Vagina (tissue), 2 donors: Measurements from ENCODE around the gene RASAL2. TPM values are rescaled to one million over a fixed set of nuclear protein-coding genes. Genes with fewer than 3 reads are reported as not detected.
"Not testable (repeated sequence)": the region's sequence is repeated elsewhere in the genome, so short reads cannot be mapped to it uniquely, and the experiment has no call there.

Experiments
- DNase-seq, 2 donors: peaks; one replicate each; pipeline ENCODE4 v3.0.0-alpha.2; 2017; ENCODE audit errors: extremely low spot score in 2 of 2
- H3K27ac ChIP-seq: fragments of 200-600 bp; sonication (generic); one replicate; pipeline ENCODE4 v1.5.1; 2019
- H3K27me3 ChIP-seq: fragments of 200-600 bp; sonication (generic); one replicate; pipeline ENCODE4 v1.5.1; 2019
- H3K36me3 ChIP-seq, 2 donors: fragments of 200-600 bp; sonication (generic); one replicate each; pipeline ENCODE4 v1.5.1; 2017 to 2019
- H3K4me1 ChIP-seq: fragments of 200-600 bp; sonication (generic); one replicate; pipeline ENCODE4 v1.5.1; 2019
- H3K4me3 ChIP-seq, 2 donors: fragments of 200-600 bp; sonication (generic); 1 replicate in 1 of 2; 2 replicates in 1 of 2; pipeline ENCODE4 v1.5.1; 2016 to 2019
- H3K9me3 ChIP-seq: fragments of 200-600 bp; sonication (generic); one replicate; pipeline ENCODE4 v1.5.1; 2019
- POLR2A ChIP-seq, 2 donors: fragments of 450-650 bp; IDR thresholded peaks; one replicate each; pipeline ENCODE4 v1.6.1; 2017; ENCODE audit warnings: antibody characterized with exemption in 2 of 2, mild to moderate bottlenecking in 2 of 2, moderate library complexity in 2 of 2
- POLR2AphosphoS5 ChIP-seq, 2 donors: sonication (generic); formaldehyde crosslinking; IDR thresholded peaks; one replicate each; pipeline ENCODE4 v1.9.0; 2017; ENCODE audit warnings: antibody characterized with exemption in 2 of 2, mild to moderate bottlenecking in 2 of 2, low read depth in 1 of 2; ENCODE audit not compliant: insufficient read depth in 1 of 2
- intact Hi-C: fragments of 100-400 bp; cut with DNase I; formaldehyde crosslinking; loops from one replicate; pipeline ENCODE4 v1.15.1; 2023
- total RNA-seq: library from RNA; depleted of rRNA; stranded (reverse); fragments of >200 nt; gene quantifications from one replicate; pipeline ENCODE4 v1.2.3, GENCODE V29; 2016
- TF ChIP-seq, protein P1 (sequence below), 3 experiments: fragments of 450-650 bp in 2 of 3; fragments of 200-600 bp in 1 of 3; sonication (generic) in 1 of 3; IDR thresholded peaks; one replicate each; pipeline ENCODE4 v1.5.1; 2017 to 2019; ENCODE audit warnings: antibody characterized with exemption in 3 of 3, mild to moderate bottlenecking in 2 of 3, moderate library complexity in 2 of 3

The RASAL2 gene
- total RNA-seq, 1 donor from 2014 or later, result 25.5 TPM

DNA sequence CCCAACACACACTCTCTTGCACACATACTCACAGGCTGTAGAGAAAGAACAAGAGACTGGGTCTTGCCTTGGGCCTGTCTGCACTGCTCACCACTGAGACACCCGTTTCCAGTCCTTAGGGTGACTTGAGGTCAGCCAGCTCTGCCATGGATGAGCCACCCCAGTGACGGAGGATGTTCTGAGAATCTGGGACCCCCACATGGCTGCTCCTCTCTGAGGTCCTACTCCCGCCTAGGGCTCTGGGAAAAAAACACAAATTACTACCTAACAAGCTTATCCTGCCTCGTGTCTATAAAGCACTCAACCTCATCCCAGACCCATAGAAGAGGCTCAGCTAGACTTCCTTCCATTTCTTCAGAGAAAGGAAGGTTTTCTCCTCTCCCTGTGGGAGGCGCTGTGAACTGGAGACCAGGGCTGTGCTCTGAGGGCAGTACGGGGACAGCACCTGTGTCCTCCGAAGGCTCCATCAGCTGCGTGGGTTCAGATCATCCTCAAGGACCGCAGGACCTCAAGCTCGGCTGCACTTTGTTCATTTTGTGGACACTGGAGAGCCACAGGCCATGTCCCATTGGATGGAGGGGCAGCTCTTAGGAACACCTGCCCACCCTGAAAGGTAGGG, 407.1 kb downstream of the RASAL2 start:
- H3K9me3 ChIP-seq, result no peaks in the 10 kb centered on the region
- intact Hi-C loops, result no loop called here
- H3K27ac ChIP-seq, result no peak overlapping the region
- no peaks in the 10 kb centered on the region for H3K4me1 ChIP-seq
- H3K27me3 ChIP-seq, result no peaks in the 10 kb centered on the region
- no peaks in the 10 kb centered on the region for H3K36me3 ChIP-seq
- TF ChIP-seq POLR2A (IDR thresholded peaks at IDR 0.05) (no peak), POLR2AphosphoS5 (IDR thresholded peaks at IDR 0.05; ENCODE audit: insufficient read depth in 1 of 2, low read depth in 1 of 2) (no peak)
- TF ChIP-seq, protein P1, sequence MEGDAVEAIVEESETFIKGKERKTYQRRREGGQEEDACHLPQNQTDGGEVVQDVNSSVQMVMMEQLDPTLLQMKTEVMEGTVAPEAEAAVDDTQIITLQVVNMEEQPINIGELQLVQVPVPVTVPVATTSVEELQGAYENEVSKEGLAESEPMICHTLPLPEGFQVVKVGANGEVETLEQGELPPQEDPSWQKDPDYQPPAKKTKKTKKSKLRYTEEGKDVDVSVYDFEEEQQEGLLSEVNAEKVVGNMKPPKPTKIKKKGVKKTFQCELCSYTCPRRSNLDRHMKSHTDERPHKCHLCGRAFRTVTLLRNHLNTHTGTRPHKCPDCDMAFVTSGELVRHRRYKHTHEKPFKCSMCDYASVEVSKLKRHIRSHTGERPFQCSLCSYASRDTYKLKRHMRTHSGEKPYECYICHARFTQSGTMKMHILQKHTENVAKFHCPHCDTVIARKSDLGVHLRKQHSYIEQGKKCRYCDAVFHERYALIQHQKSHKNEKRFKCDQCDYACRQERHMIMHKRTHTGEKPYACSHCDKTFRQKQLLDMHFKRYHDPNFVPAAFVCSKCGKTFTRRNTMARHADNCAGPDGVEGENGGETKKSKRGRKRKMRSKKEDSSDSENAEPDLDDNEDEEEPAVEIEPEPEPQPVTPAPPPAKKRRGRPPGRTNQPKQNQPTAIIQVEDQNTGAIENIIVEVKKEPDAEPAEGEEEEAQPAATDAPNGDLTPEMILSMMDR (IDR thresholded peaks at IDR 0.05), result no peak
- H3K4me3 ChIP-seq, result no peak overlapping the region
- no peak for DNase-seq

DNA sequence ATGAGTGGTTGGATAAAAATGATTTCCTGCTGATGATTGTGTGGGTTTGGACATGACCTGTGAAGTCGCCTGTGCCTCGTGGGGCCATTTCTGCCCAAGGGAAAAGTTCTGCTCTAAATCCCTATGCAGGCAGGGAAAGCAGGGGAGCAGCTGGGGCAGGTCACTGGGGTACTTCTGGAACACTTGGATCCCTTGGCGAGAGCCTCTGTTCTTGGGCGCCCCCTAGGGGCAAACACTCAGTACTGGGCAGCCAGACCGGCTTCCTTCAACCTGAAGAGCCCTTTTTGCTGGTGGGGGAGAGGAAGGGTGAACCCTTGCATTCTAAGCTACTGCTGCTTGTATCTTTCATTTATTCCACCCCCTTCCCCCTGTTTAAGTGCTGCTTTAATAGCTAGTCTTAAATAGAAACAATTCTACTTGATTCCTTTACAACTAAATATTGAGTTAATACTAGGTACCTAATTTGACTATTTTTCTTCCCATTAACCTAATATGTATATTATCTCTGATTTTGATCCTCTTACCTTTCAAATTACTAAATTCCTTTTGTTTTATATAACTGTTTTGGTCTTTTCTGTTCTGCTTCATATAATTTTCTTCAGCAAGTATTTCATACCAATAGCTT, 407.9 kb downstream of the RASAL2 start:
- TF ChIP-seq POLR2A (IDR thresholded peaks at IDR 0.05) (no peak), POLR2AphosphoS5 (IDR thresholded peaks at IDR 0.05; ENCODE audit: insufficient read depth in 1 of 2, low read depth in 1 of 2) (no peak)
- TF ChIP-seq, protein P1 (IDR thresholded peaks at IDR 0.05), result peak; percentile 34 to 60 (median 60)
- no peaks in the 10 kb centered on the region for H3K9me3 ChIP-seq
- no peaks in the 10 kb centered on the region for H3K27me3 ChIP-seq
- intact Hi-C loops, result no loop called here
- H3K4me3 ChIP-seq, result no peak overlapping the region
- H3K4me1 ChIP-seq, result peaks cover 4% of the 10 kb centered on the region
- H3K36me3 ChIP-seq, result no peaks in the 10 kb centered on the region
- H3K27ac ChIP-seq, result no peak overlapping the region
- DNase-seq, result no peak

DNA sequence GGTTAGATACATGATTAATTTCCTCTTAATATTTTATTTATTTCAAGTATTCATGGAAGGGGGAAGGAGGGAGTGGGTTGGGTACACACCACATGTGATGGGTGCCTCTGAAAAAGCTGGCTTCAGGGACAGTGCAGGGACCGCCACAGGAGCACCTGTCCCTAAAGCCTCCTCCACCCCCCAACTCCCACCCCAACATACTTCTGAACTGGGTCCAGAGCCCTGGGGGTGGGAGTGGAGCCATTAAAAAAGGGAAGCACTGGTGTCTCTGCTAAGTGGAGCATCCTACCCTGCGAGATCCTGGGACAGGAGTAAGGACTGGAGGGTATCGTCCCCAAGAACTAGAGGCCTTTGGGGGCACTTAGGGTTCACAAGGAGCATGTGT, 408.4 kb downstream of the RASAL2 start:
- DNase-seq, result no peak
- Histone ChIP-seq H3K4me1 (peaks cover 4% of the 10 kb centered on the region), H3K27me3 (no peaks in the 10 kb centered on the region), H3K27ac (no peak overlapping the region), H3K36me3 (no peaks in the 10 kb centered on the region), H3K9me3 (no peaks in the 10 kb centered on the region), H3K4me3 (no peak overlapping the region)
- intact Hi-C loops, result no loop called here
- TF ChIP-seq POLR2A (IDR thresholded peaks at IDR 0.05) (no peak), POLR2AphosphoS5 (IDR thresholded peaks at IDR 0.05; ENCODE audit: insufficient read depth in 1 of 2, low read depth in 1 of 2) (no peak)
- TF ChIP-seq, protein P1 (IDR thresholded peaks at IDR 0.05), result no peak

DNA sequence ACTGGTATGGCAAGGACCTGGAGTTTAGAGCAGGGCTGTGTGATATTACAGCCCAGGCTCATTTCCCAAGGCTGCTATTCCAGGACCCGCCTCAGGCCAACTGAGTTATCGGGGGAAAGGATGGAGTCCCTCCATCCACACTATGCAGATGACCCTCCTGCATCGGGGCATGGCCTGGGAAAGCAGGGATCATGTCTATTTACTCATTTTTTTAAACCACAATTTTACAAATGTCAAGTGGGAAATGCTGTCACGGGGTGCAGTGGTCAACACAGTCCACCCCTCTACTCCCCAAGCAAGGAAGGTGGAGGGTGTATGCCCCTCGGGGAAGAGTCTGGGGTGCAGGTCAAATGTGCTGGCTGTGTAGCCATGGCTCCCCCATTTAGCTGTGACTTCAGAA, 409.0 kb downstream of the RASAL2 start:
- intact Hi-C loops, result no loop called here
- Histone ChIP-seq H3K4me1 (peaks cover 4% of the 10 kb centered on the region), H3K36me3 (no peaks in the 10 kb centered on the region), H3K9me3 (no peaks in the 10 kb centered on the region), H3K27me3 (no peaks in the 10 kb centered on the region), H3K27ac (no peak overlapping the region), H3K4me3 (no peak overlapping the region)
- DNase-seq, result no peak
- TF ChIP-seq, protein P1 (IDR thresholded peaks at IDR 0.05), result no peak
- TF ChIP-seq POLR2A (IDR thresholded peaks at IDR 0.05) (no peak), POLR2AphosphoS5 (IDR thresholded peaks at IDR 0.05; ENCODE audit: insufficient read depth in 1 of 2, low read depth in 1 of 2) (no peak)

- H3K27ac ChIP-seq, intact Hi-C loops, H3K4me3 ChIP-seq, H3K36me3 ChIP-seq, H3K4me1 ChIP-seq, DNase-seq, H3K27me3 ChIP-seq, H3K9me3 ChIP-seq: not testable (repeated sequence)
Measured at GRCh38 chr1:178503316-178503715, 409.4 kb downstream of the RASAL2 start.
